Measurements from ENCODE around the gene BTBD7. TPM values are rescaled to one million over a fixed set of nuclear protein-coding genes. Genes with fewer than 3 reads are reported as not detected.

Gene BTBD7
- total and polyA plus RNA-seq, 5 experiments from 2014 or later, result 6.7 to 33.3 (median 7.8) TPM

- DNase-seq (no peak), ATAC-seq (no peak)
- Mint-ChIP-seq H3K4me3 (no peak overlapping the region), H3K27ac (no peak overlapping the region), H3K36me3 (peaks cover 4 to 82% (median 34%) of the 10 kb centered on the region in 3 donors), H3K9me3 (no peaks in the 10 kb centered on the region), H3K4me1 (no peaks in the 10 kb centered on the region), H3K27me3 (no peaks in the 10 kb centered on the region)
- POLR2A ChIA-PET, result no interaction called here
Observed at GRCh38 chr14:93220509-93220908, 112.3 kb downstream of the BTBD7 start.

- no peak overlapping the region for H3K4me3 Mint-ChIP-seq
Observed at GRCh38 chr14:93219103-93219726, 113.6 kb downstream of the BTBD7 start.

DNA sequence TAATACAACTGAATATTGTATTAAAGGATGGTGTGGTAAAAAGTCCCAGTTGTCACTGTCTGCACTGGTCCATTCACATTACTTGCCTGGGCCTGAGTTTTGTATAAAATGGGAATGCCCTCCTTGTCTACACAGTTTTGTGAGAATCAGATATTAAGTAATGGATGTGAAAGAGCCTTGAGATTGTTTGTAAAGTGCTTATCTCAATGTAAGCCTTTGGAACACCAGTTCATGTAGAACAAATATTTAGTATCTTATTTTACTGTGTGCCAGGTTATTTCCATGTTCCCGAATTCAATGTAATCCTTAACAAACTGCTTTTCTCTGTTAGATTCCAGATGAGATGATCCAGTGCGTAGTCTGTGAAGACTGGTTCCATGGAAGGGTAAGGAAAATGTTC lies 118.2 kb downstream of the BTBD7 start:
- DNase-seq, result no peak
- Mint-ChIP-seq H3K9me3 (no peaks in the 10 kb centered on the region), H3K27ac (peak overlapping the region in 1 of 10 donors; percentile 39), H3K4me3 (no peak overlapping the region), H3K36me3 (peaks cover 4 to 76% (median 19%) of the 10 kb centered on the region in 3 donors), H3K27me3 (no peaks in the 10 kb centered on the region), H3K4me1 (peaks cover 0 to 7% (median under 1%) of the 10 kb centered on the region in 4 donors)
- POLR2A ChIA-PET, result no interaction called here
- ATAC-seq, result no peak

More at GRCh38 chr14:93219103-93219726, 113.6 kb downstream of the BTBD7 start:
- POLR2A ChIA-PET, result interaction anchor here (1.0 kb wide), 1 partner anchor 35 kb away, joined by 3 read pairs; the partner anchor contains the start of gene MOAP1
- H3K27ac Mint-ChIP-seq, result no peak overlapping the region
- no peaks in the 10 kb centered on the region for H3K27me3 Mint-ChIP-seq
- no peaks in the 10 kb centered on the region for H3K4me1 Mint-ChIP-seq
- DNase-seq, result peak in 9 of 10 donors; percentile 14 to 78 (median 43)
- H3K36me3 Mint-ChIP-seq, result peaks cover 4 to 81% (median 31%) of the 10 kb centered on the region in 3 donors
- no peaks in the 10 kb centered on the region for H3K9me3 Mint-ChIP-seq
- peak; percentile 89 to 94 for ATAC-seq

GRCh38 chr14:93212432-93212831 lies 120.4 kb downstream of the BTBD7 start:
- POLR2A ChIA-PET, result no interaction called here
- ATAC-seq (no peak), DNase-seq (no peak)
- H3K4me3 Mint-ChIP-seq, result no peak overlapping the region
- H3K9me3 Mint-ChIP-seq, result no peaks in the 10 kb centered on the region
- peaks cover 0 to 63% (median 18%) of the 10 kb centered on the region in 3 donors for H3K36me3 Mint-ChIP-seq
- H3K27me3 Mint-ChIP-seq, result no peaks in the 10 kb centered on the region
- H3K27ac Mint-ChIP-seq, result peak overlapping the region in 1 of 10 donors; percentile 17
- H3K4me1 Mint-ChIP-seq, result peaks cover 6 to 26% (median 13%) of the 10 kb centered on the region in 4 donors

DNA sequence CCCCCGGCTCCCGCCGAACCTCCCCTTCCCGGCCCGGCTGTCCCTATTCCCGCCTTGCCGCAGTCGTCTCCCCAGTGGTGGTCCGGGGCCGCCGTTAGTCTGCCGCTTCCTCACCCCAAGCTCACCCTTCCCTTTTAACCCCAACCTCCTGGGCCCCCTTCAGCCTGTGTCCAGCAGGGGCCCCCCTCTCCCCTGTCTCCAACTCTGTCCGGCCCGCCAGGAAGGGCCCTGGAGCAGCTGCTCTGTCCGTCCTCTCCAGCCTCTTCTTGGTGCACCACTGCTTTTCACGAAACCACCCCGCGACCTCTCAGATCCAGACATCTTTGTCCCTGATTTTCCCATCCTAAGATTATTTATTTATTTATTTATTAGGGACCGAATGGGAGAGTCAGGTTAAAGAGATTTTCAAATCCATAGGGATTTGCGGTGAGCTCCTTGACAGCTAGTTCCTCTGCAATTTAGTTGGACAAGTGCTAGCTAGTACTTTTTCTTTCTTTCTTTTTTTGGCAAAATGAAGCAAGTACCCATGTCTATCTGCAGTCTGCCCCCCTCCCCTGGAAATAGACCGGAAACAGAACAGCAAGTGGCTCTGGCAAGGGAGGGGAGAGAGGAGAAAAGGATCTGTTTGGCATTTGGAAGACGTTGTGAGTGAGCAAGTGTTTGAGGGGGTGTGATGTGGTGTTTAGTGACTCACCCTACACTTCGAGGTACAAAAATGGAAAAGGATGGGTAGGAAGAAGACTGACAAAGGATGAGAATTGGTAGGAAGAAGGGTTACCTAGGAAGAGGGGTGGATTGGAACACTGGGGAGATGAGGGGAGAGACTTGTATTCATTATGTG lies 125.1 kb downstream of the BTBD7 start:
- Mint-ChIP-seq H3K4me3 (peak overlapping the region; percentile 74 to 100 (median 96)), H3K9me3 (no peaks in the 10 kb centered on the region), H3K27me3 (no peaks in the 10 kb centered on the region), H3K27ac (peak overlapping the region in 9 of 10 donors; percentile 18 to 96 (median 73)), H3K36me3 (peaks cover 0 to 26% (median 7%) of the 10 kb centered on the region in 3 donors), H3K4me1 (peaks cover 19 to 55% (median 42%) of the 10 kb centered on the region in 4 donors)
- POLR2A ChIA-PET, result interaction anchor here (1.0 to 2.7 kb wide), 5 partner anchors 23 to 127 kb away, joined by 3 to 36 read pairs (median 3); partner anchors contain the start of genes LYSET and MOAP1
- ATAC-seq (peak; percentile 2 to 19), DNase-seq (peak in 2 of 10 donors; percentile 11 to 22)

DNA sequence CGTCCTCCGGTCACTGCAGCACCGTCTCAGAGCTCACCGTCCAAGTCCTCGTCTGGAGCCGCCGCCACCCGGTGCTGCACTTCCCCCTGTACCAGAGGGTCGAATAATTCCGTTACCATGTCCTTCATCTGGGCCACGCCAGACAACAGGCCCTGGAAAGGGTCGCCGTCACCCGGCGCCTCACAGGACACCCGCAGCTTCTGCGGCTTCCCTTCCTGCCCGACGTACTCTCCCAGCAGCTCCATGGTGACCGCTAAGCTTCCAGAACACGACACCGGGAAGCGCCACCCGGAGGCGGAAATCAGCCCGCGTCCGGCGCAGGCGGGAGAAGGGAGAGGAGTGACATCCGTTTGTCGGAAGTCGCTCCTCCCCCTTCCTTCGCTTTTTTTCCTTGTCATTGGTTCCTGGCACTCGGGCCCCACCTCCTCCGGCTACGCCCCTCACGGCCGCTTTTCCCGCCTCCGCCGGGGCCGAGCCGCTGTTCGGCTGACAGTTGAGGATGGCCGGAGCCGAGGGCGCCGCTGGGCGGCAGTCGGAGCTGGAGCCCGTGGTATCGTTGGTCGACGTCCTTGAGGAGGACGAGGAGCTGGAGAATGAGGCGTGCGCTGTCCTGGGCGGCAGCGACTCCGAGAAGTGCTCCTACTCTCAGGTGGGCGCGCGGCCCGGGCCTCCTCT lies 125.9 kb downstream of the BTBD7 start, which contains the start of the genes GON7 and UBR7:
Gene GON7 (minus strand): TSS at position 273 of the 675 bp plus-strand sequence. CDS start 28 bp downstream, at position 245.
Gene UBR7 (plus strand): TSS at position 464 of the 675 bp plus-strand sequence. CDS start 36 bp downstream, at position 500.
- Mint-ChIP-seq H3K27me3 (no peaks in the 10 kb centered on the region), H3K9me3 (no peaks in the 10 kb centered on the region), H3K4me3 (peak within 1 kb of the TSS; percentile 74 to 100 (median 96)), H3K27ac (peak within 1 kb of the TSS; percentile 83 to 96 (median 94)), H3K36me3 (peaks cover 0 to 20% (median 2%) of the 10 kb centered on the region in 3 donors), H3K4me1 (peaks cover 19 to 55% (median 43%) of the 10 kb centered on the region in 4 donors)
- peak; percentile 77 to 91 (median 83) for DNase-seq
- peak; percentile 93 to 96 for ATAC-seq
- POLR2A ChIA-PET, result interaction anchor here (1.0 to 2.7 kb wide), 6 partner anchors 20 to 127 kb away, joined by 3 to 36 read pairs (median 3); partner anchors contain the start of genes LYSET and MOAP1

DNA sequence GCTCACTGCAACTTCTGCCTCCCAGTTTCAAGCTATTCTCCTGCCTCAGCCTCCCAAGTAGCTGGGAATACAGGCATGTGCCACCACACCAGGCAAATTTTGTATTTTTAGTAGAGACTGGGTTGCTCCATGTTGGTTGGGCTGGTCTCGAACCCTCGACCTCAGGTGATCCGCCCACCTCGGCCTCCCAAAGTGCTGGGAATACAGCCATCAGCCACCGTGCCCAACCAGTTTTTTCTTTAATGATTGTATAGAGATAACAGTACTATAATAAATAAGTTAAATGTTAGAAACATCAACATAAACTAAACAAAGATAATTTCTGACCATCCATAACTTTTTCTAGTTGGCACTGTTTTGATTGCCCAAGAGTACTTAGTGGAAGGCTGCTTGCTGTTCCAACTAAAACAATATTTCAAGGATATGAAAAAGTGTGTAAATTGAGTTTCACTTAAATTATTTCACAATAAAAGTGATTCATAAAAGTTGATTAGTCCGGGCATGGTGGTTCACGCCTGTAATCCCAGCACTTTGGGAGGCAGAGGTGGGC lies 131.6 kb downstream of the BTBD7 start:
- ATAC-seq (no peak), DNase-seq (no peak)
- POLR2A ChIA-PET, result interaction anchor here (0.6 kb wide), 1 partner anchor 126 kb away, joined by 3 read pairs; no protein-coding TSS in a partner anchor
- Mint-ChIP-seq H3K27me3 (no peaks in the 10 kb centered on the region), H3K27ac (peak overlapping the region in 3 of 10 donors; percentile 35 to 67 (median 41)), H3K4me3 (no peak overlapping the region), H3K36me3 (peaks cover 0 to 9% (median 4%) of the 10 kb centered on the region in 3 donors), H3K4me1 (peaks cover 9 to 24% (median 24%) of the 10 kb centered on the region in 4 donors), H3K9me3 (no peaks in the 10 kb centered on the region)

GRCh38 chr14:93200553-93200952 lies 132.3 kb downstream of the BTBD7 start:
- H3K27ac Mint-ChIP-seq, result peak overlapping the region in 1 of 10 donors; percentile 21
- no peaks in the 10 kb centered on the region for H3K27me3 Mint-ChIP-seq
- no peak overlapping the region for H3K4me3 Mint-ChIP-seq
- DNase-seq, result no peak
- ATAC-seq, result no peak
- peaks cover 0 to 9% (median 4%) of the 10 kb centered on the region in 3 donors for H3K36me3 Mint-ChIP-seq
- no peaks in the 10 kb centered on the region for H3K9me3 Mint-ChIP-seq
- peaks cover 4 to 18% (median 17%) of the 10 kb centered on the region in 4 donors for H3K4me1 Mint-ChIP-seq
- POLR2A ChIA-PET, result interaction anchor here (0.6 kb wide), 1 partner anchor 125 kb away, joined by 3 read pairs; no protein-coding TSS in a partner anchor

- Mint-ChIP-seq H3K4me3 (no peak overlapping the region), H3K4me1 (peaks cover 2 to 3% (median 3%) of the 10 kb centered on the region in 4 donors), H3K27ac (no peak overlapping the region), H3K36me3 (peaks cover 0 to 5% (median 4%) of the 10 kb centered on the region in 3 donors), H3K27me3 (no peaks in the 10 kb centered on the region), H3K9me3 (no peaks in the 10 kb centered on the region)
- DNase-seq, result no peak
- ATAC-seq, result no peak
- POLR2A ChIA-PET, result interaction anchor here (0.5 kb wide), 1 partner anchor 10 kb away, joined by 7 read pairs; no protein-coding TSS in a partner anchor
Observed at GRCh38 chr14:93199031-93199430, 133.8 kb downstream of the BTBD7 start.

DNA sequence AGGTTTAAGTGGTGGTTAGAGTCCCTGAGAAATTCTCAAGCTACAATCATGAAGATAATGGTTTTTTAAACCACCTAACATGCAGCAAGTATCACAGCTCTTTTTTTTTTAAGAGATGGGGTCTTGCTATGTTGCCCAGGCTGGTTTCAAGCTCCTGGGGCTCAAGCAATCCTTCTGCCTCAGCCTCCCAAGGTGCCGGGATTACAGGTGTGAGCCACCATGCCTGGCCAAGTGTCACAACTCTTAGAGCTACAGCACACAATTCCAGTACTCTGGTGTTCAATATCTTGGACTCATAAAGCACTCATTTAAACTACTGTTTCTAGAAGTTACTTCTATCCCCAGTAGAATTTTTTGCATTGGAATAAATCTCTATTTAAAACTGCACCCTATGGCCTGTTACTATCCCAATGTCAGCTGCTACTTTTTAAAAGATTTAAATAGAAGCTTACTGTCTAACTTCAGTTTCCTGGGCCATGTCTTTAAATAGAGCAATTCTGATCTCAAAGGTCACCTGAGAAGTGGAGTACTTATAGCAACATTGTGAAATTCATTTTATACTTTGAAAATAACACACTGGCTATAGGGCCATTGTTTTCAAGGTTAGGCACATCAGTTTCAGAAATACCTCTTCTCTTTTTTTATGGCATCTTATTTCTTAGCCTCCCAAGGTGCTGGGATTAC lies 137.4 kb downstream of the BTBD7 start:
- POLR2A ChIA-PET, result interaction anchor here (0.6 to 1.7 kb wide), 3 partner anchors 11 to 185 kb away, joined by 3 to 10 read pairs (median 4); partner anchors contain the start of genes LYSET and MOAP1
- Mint-ChIP-seq H3K27ac (no peak overlapping the region), H3K4me1 (peaks cover 0 to 5% (median 1%) of the 10 kb centered on the region in 4 donors), H3K27me3 (no peaks in the 10 kb centered on the region), H3K9me3 (no peaks in the 10 kb centered on the region), H3K4me3 (no peak overlapping the region), H3K36me3 (peaks cover 0 to 6% (median 4%) of the 10 kb centered on the region in 3 donors)
- ATAC-seq (no peak), DNase-seq (no peak)
